ENCODE results near the gene HSF5. TPM values are rescaled to one million over a fixed set of nuclear protein-coding genes. Genes with fewer than 3 reads are reported as not detected.

The HSF5 gene
- total RNA-seq, 1 donor from 2014 or later = 0.10 TPM

DNA sequence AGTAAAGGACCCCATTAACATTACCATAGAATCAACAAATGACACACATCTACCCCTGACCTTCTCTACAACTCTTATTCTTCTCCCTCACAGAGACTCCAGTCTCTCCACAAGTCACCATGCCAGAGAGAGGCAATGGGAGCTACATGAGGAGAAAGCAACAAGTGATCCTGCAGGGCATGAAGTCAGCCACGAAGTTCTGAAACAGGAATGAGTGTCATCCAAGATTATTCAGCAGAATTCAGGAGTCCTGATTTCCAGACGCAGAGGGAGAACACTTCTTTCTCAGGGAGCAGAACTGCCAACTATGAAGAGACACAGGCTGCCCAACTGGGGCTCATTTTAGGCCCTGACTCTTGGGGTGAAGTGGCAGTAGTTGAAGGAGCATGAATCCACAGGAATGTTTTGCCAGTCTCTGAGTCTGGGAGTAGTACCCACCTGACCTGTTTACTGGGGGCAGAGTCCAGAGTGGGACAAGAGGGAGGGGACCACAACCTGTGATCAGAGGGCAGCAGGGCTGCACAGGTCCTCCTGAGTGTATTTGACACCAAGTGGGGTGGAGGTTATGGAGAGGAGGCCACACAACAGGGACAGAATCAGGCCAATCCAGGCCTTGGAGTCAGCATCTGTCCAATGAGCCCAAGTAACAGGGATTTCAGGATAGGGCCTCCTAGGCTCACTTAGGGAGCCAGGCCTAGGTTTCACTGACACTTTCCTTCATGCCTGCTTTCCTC, 28.6 kb upstream of the HSF5 start:
- peaks cover 5% of the 10 kb centered on the region for H3K27me3 Mint-ChIP-seq
- H3K9me3 Mint-ChIP-seq = no peaks in the 10 kb centered on the region
- H3K36me3 Mint-ChIP-seq = peaks cover 4% of the 10 kb centered on the region

GRCh38 chr17:58515286-58515685, 27.1 kb upstream of the HSF5 start:
- Mint-ChIP-seq H3K4me3 (peak overlapping the region; percentile 96), H3K27me3 (no peaks in the 10 kb centered on the region), H3K27ac (peak overlapping the region; percentile 96), H3K4me1 (ENCODE audit: unreplicated experiment) (peaks cover 35% of the 10 kb centered on the region), H3K36me3 (peaks cover 17% of the 10 kb centered on the region), H3K9me3 (no peaks in the 10 kb centered on the region)
- no peak for DNase-seq (ENCODE audit: extremely low spot score, unreplicated experiment)
- TF ChIP-seq, protein P1, sequence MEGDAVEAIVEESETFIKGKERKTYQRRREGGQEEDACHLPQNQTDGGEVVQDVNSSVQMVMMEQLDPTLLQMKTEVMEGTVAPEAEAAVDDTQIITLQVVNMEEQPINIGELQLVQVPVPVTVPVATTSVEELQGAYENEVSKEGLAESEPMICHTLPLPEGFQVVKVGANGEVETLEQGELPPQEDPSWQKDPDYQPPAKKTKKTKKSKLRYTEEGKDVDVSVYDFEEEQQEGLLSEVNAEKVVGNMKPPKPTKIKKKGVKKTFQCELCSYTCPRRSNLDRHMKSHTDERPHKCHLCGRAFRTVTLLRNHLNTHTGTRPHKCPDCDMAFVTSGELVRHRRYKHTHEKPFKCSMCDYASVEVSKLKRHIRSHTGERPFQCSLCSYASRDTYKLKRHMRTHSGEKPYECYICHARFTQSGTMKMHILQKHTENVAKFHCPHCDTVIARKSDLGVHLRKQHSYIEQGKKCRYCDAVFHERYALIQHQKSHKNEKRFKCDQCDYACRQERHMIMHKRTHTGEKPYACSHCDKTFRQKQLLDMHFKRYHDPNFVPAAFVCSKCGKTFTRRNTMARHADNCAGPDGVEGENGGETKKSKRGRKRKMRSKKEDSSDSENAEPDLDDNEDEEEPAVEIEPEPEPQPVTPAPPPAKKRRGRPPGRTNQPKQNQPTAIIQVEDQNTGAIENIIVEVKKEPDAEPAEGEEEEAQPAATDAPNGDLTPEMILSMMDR (conservative IDR thresholded peaks at IDR 0.05) = no peak

More for the DNA sequence above, 28.6 kb upstream of the HSF5 start:
- TF ChIP-seq, protein P1 (conservative IDR thresholded peaks at IDR 0.05) = no peak
- peak overlapping the region; percentile 96 for H3K4me3 Mint-ChIP-seq
- H3K4me1 Mint-ChIP-seq (ENCODE audit: unreplicated experiment) = peaks cover 31% of the 10 kb centered on the region
- peak overlapping the region; percentile 96 for H3K27ac Mint-ChIP-seq
- DNase-seq (ENCODE audit: extremely low spot score, unreplicated experiment) = no peak

GRCh38 chr17:58514770-58515157, 26.6 kb upstream of the HSF5 start:
- Mint-ChIP-seq H3K36me3 (peaks cover 22% of the 10 kb centered on the region), H3K27ac (peak overlapping the region; percentile 27), H3K4me3 (peak overlapping the region; percentile 96), H3K9me3 (no peaks in the 10 kb centered on the region), H3K27me3 (no peaks in the 10 kb centered on the region), H3K4me1 (ENCODE audit: unreplicated experiment) (peaks cover 35% of the 10 kb centered on the region)
- TF ChIP-seq, protein P1 (conservative IDR thresholded peaks at IDR 0.05) = no peak
- no peak for DNase-seq (ENCODE audit: extremely low spot score, unreplicated experiment)

DNA sequence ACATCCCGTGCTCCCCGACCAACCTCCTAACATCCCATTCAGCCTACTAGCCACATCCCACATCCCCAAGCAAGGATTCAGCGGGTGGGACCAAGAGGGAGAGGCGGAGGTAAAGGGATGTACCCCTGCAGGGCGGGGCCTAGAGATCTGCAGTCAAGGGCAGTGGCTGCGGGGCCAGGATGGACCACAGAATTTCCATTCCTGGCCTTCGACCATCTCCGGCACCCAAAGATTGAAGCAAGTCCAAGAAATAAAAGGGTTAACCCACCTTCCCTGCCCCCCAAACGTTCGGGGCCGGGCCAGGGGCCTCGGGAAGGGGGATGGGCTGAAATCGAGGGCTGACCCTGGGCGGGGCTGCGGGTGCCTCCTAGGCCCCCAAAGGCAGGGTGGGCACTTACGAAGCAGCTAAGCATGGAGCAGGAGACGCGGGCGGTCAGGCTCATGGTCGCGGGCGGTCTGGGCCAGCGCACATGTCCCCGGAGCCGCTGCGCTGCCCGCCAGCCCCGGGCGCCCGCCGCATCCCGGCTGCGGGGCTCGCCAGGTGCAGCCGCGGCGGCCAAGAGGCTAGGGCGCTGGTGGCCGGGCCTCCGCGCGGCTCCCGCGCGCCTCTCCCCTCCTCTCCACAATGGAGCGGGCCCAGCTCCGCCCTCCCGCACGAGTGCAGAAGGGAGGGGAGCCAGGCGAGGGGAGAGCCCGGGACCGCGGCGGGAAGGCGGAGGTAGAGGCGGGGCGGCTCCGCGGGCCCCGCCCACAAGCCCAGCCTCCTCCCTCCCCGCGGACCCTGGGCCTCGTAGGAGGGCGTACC, 26.0 kb upstream of the HSF5 start, which contains the start of gene MTMR4:
Gene MTMR4, minus strand, starts transcription at position 674 of the 805 bp plus-strand sequence. Its CDS starts 231 bp downstream, at position 443.
- H3K27ac Mint-ChIP-seq = peak within 1 kb of the TSS; percentile 96
- TF ChIP-seq, protein P1 (conservative IDR thresholded peaks at IDR 0.05) = no peak
- H3K4me3 Mint-ChIP-seq = peak within 1 kb of the TSS; percentile 96
- H3K9me3 Mint-ChIP-seq = no peaks in the 10 kb centered on the region
- peaks cover 35% of the 10 kb centered on the region for H3K4me1 Mint-ChIP-seq (ENCODE audit: unreplicated experiment)
- H3K36me3 Mint-ChIP-seq = peaks cover 27% of the 10 kb centered on the region
- DNase-seq (ENCODE audit: extremely low spot score, unreplicated experiment) = peak; percentile 90
- no peaks in the 10 kb centered on the region for H3K27me3 Mint-ChIP-seq

GRCh38 chr17:58513267-58513964, 25.2 kb upstream of the HSF5 start:
- H3K4me1 Mint-ChIP-seq (ENCODE audit: unreplicated experiment) = peaks cover 29% of the 10 kb centered on the region
- H3K27ac Mint-ChIP-seq = peak overlapping the region; percentile 76
- TF ChIP-seq, protein P1 (conservative IDR thresholded peaks at IDR 0.05) = no peak
- peak overlapping the region; percentile 92 for H3K4me3 Mint-ChIP-seq
- no peak for DNase-seq (ENCODE audit: extremely low spot score, unreplicated experiment)
- H3K27me3 Mint-ChIP-seq = no peaks in the 10 kb centered on the region
- no peaks in the 10 kb centered on the region for H3K9me3 Mint-ChIP-seq
- H3K36me3 Mint-ChIP-seq = peaks cover 29% of the 10 kb centered on the region

Measured in type B pancreatic cell (in vitro differentiated cells).